Body of pancreas (tissue), 4 donors: ENCODE data around the gene USP11.

ENCODE experiments used
- POLR2A ChIP-seq, 3 donors: fragments of 450-650 bp; IDR thresholded peaks; one replicate each; pipeline ENCODE4 v1.6.1; 2016; ENCODE audit warnings: antibody characterized with exemption in 3 of 3, mild to moderate bottlenecking in 2 of 3
- TF ChIP-seq, protein P1 (sequence below), 7 experiments: fragments of 450-650 bp in 4 of 7; fragments of 200-600 bp in 3 of 7; sonication (generic) in 3 of 7; IDR thresholded peaks; one replicate each; pipeline ENCODE4 v1.5.1; 2016 to 2019; ENCODE audit warnings: antibody characterized with exemption in 7 of 7

DNA sequence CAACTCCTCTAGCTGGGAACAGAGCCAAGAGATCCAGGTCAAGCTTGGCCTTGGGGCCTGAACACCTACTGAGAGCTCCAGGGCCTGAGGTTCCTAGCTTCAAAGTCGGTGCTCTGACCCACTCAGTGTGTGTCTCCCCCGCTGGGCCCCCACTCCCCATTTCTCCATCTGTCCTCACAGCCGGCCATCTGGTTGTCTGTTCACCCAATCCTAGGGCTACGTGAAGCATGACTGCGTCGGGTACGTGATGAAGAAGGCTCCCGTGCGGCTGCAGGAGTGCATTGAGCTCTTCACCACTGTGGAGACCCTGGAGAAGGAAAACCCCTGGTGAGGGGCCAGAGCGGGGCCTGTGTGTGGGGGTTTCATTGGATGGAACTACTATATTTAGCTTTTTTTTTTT, 12.3 kb downstream of the USP11 start:
- TF ChIP-seq, protein P1, sequence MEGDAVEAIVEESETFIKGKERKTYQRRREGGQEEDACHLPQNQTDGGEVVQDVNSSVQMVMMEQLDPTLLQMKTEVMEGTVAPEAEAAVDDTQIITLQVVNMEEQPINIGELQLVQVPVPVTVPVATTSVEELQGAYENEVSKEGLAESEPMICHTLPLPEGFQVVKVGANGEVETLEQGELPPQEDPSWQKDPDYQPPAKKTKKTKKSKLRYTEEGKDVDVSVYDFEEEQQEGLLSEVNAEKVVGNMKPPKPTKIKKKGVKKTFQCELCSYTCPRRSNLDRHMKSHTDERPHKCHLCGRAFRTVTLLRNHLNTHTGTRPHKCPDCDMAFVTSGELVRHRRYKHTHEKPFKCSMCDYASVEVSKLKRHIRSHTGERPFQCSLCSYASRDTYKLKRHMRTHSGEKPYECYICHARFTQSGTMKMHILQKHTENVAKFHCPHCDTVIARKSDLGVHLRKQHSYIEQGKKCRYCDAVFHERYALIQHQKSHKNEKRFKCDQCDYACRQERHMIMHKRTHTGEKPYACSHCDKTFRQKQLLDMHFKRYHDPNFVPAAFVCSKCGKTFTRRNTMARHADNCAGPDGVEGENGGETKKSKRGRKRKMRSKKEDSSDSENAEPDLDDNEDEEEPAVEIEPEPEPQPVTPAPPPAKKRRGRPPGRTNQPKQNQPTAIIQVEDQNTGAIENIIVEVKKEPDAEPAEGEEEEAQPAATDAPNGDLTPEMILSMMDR (IDR thresholded peaks at IDR 0.05), result no peak
- no peak for TF ChIP-seq POLR2A (IDR thresholded peaks at IDR 0.05)
